ENCODE results near the gene F2R.

The F2R gene

GRCh38 chr5:76690704-76691466, 25.0 kb upstream of the F2R start:
- peak; percentile 63 for DNase-seq

GRCh38 chr5:76691467-76692273, 24.3 kb upstream of the F2R start:
- DNase-seq, result peak; percentile 89

GRCh38 chr5:76692274-76692540, 23.7 kb upstream of the F2R start:
- DNase-seq, result no peak

- no peak for DNase-seq
These were observed 23.3 kb upstream of the F2R start for GRCh38 chr5:76692651-76693050.

- DNase-seq, result no peak
These were observed 22.8 kb upstream of the F2R start for GRCh38 chr5:76693141-76693540.

- DNase-seq, result no peak
These were observed 21.6 kb upstream of the F2R start for GRCh38 chr5:76694317-76694716.

- DNase-seq, result no peak
These were observed 20.6 kb upstream of the F2R start for GRCh38 chr5:76695346-76695745.

GRCh38 chr5:76696251-76696650, 19.7 kb upstream of the F2R start:
- no peak for DNase-seq

- no peak for DNase-seq
These were observed 18.3 kb upstream of the F2R start for GRCh38 chr5:76697670-76698069.

- DNase-seq, result no peak
These were observed 15.4 kb upstream of the F2R start for GRCh38 chr5:76700571-76700970.

- DNase-seq, result peak; percentile 85
These were observed 14.6 kb upstream of the F2R start for GRCh38 chr5:76701298-76701697.

- DNase-seq, result no peak
These were observed 12.2 kb upstream of the F2R start for GRCh38 chr5:76703707-76704106.

GRCh38 chr5:76704131-76704663, 11.7 kb upstream of the F2R start:
- DNase-seq, result no peak

GRCh38 chr5:76705574-76705973, 10.4 kb upstream of the F2R start:
- DNase-seq, result no peak

GRCh38 chr5:76709762-76710161, 6.2 kb upstream of the F2R start:
- peak; percentile 92 for DNase-seq

GRCh38 chr5:76710991-76711390, 4.9 kb upstream of the F2R start:
- DNase-seq, result peak; percentile 56

- DNase-seq, result no peak
These were observed 1.0 kb upstream of the F2R start for GRCh38 chr5:76714751-76715485.

GRCh38 chr5:76715486-76715735, 515 bp upstream of the F2R start:
- DNase-seq, result no peak

- no peak for DNase-seq
These were observed 681 bp downstream of the F2R start for GRCh38 chr5:76716456-76717157.

GRCh38 chr5:76717222-76718083, 1.5 kb downstream of the F2R start:
- no peak for DNase-seq

- DNase-seq, result peak; percentile 65
These were observed 2.5 kb downstream of the F2R start for GRCh38 chr5:76718381-76718832.

- peak; percentile 24 for DNase-seq
These were observed 3.0 kb downstream of the F2R start for GRCh38 chr5:76718880-76719279.
